RWPE2 (cell line): ENCODE results near the gene LSR.

Experiments
- ATAC-seq: fragments of 200-7000 bp; cut with Tn5 transposase; 3 replicates; pipeline ENCODE4 v1.9.1; 2021; ENCODE audit warnings: low read depth
- DNase-seq: peaks from one replicate; pipeline ENCODE4 v3.0.0-alpha.2; 2020; ENCODE audit warnings: low spot score
- H3K27ac ChIP-seq: fragments of 450-650 bp; 2 replicates; pipeline ENCODE4 v1.5.1; 2017; ENCODE audit warnings: mild to moderate bottlenecking; ENCODE audit not compliant: poor library complexity, severe bottlenecking
- H3K27me3 ChIP-seq: fragments of 250-450 bp; sonication (Bioruptor Pico); 2 replicates; pipeline ENCODE4 v1.5.1; 2021; ENCODE audit warnings: mild to moderate bottlenecking, moderate library complexity; ENCODE audit not compliant: insufficient read depth, poor library complexity, severe bottlenecking
- H3K36me3 ChIP-seq: fragments of 250-450 bp; sonication (Bioruptor Pico); 2 replicates; pipeline ENCODE4 v1.5.1; 2020; ENCODE audit warnings: low read depth, mild to moderate bottlenecking, moderate library complexity
- H3K4me1 ChIP-seq: fragments of 250-450 bp; sonication (Bioruptor Pico); 2 replicates; pipeline ENCODE4 v1.5.1; 2021; ENCODE audit warnings: mild to moderate bottlenecking, moderate library complexity; ENCODE audit not compliant: insufficient read depth, poor library complexity, severe bottlenecking
- H3K4me3 ChIP-seq: fragments of 250-450 bp; sonication (Bioruptor Pico); 2 replicates; pipeline ENCODE4 v1.5.1; 2021; ENCODE audit warnings: mild to moderate bottlenecking, moderate library complexity; ENCODE audit not compliant: severe bottlenecking
- H3K9me3 ChIP-seq: fragments of 250-450 bp; sonication (Bioruptor Pico); 2 replicates; pipeline ENCODE4 v1.5.1; 2021; ENCODE audit warnings: mild to moderate bottlenecking, moderate library complexity; ENCODE audit not compliant: severe bottlenecking
- CTCF ChIP-seq: fragments of 450-650 bp; IDR thresholded peaks from one replicate; pipeline ENCODE4 v1.5.1; 2017; ENCODE audit warnings: mild to moderate bottlenecking, moderate library complexity; ENCODE audit not compliant: poor library complexity, severe bottlenecking

LSR gene

GRCh38 chr19:35253316-35254286 lies 4.8 kb downstream of the LSR start:
- H3K4me1 ChIP-seq: no peaks in the 10 kb centered on the region
- H3K9me3 ChIP-seq: no peaks in the 10 kb centered on the region
- ATAC-seq (no peak), DNase-seq (no peak)
- no peaks in the 10 kb centered on the region for H3K27me3 ChIP-seq
- no peak overlapping the region for H3K4me3 ChIP-seq
- peaks cover 57% of the 10 kb centered on the region for H3K36me3 ChIP-seq
- no peak for TF ChIP-seq CTCF
- no peak overlapping the region for H3K27ac ChIP-seq

GRCh38 chr19:35254341-35255297 lies 5.8 kb downstream of the LSR start:
- no peak overlapping the region for H3K27ac ChIP-seq
- DNase-seq: no peak
- H3K9me3 ChIP-seq: no peaks in the 10 kb centered on the region
- peaks cover 64% of the 10 kb centered on the region for H3K36me3 ChIP-seq
- no peaks in the 10 kb centered on the region for H3K4me1 ChIP-seq
- H3K27me3 ChIP-seq: no peaks in the 10 kb centered on the region
- no peak for TF ChIP-seq CTCF
- no peak overlapping the region for H3K4me3 ChIP-seq
- ATAC-seq: no peak

- no peaks in the 10 kb centered on the region for H3K9me3 ChIP-seq
- DNase-seq (no peak), ATAC-seq (no peak)
- peaks cover 71% of the 10 kb centered on the region for H3K36me3 ChIP-seq
- H3K27me3 ChIP-seq: no peaks in the 10 kb centered on the region
- no peak for TF ChIP-seq CTCF
- H3K4me3 ChIP-seq: no peak overlapping the region
- H3K27ac ChIP-seq: no peak overlapping the region
- no peaks in the 10 kb centered on the region for H3K4me1 ChIP-seq
Observed at GRCh38 chr19:35256566-35256965, 7.8 kb downstream of the LSR start.

- ATAC-seq (no peak), DNase-seq (no peak)
- TF ChIP-seq CTCF: no peak
- H3K36me3 ChIP-seq: peaks cover 74% of the 10 kb centered on the region
- no peak overlapping the region for H3K4me3 ChIP-seq
- no peaks in the 10 kb centered on the region for H3K27me3 ChIP-seq
- H3K27ac ChIP-seq: no peak overlapping the region
- H3K4me1 ChIP-seq: no peaks in the 10 kb centered on the region
- no peaks in the 10 kb centered on the region for H3K9me3 ChIP-seq
Observed at GRCh38 chr19:35257113-35257461, 8.3 kb downstream of the LSR start.
